ENCODE data around the gene KRT2.

- TF ChIP-seq RFX5 (IDR thresholded peaks at IDR 0.05) (no peak), CTCF (IDR thresholded peaks at IDR 0.05) (no peak), PHF8 (IDR thresholded peaks at IDR 0.05; ENCODE audit: borderline replicate concordance, low read depth) (no peak), HOXA7 (CRISPR knock-in tag; IDR thresholded peaks at IDR 0.05) (no peak), POLR2A (IDR thresholded peaks at IDR 0.05; ENCODE audit: low read length) (no peak), RAD21 (conservative IDR thresholded peaks at IDR 0.05 in 1 of 2, IDR thresholded peaks at IDR 0.05 in 1 of 2) (no peak), CHD2 (IDR thresholded peaks at IDR 0.05; ENCODE audit: low read length, partially characterized antibody) (no peak)
Observed at GRCh38 chr12:52613384-52614030, 38.5 kb downstream of the KRT2 start.
